Stimulated activated CD4-positive, alpha-beta T cell treated with anti-CD3 and anti-CD28 coated beads, TNF-alpha, amount 100 ng/mL, for 48 hours (primary cell): ENCODE data around the gene CFAP20DC.

ENCODE experiments used
- DNase-seq, 3 donors: peaks; one replicate each; pipeline ENCODE4 v3.0.0-alpha.2; 2020; ENCODE audit warnings: low read depth in 3 of 3

The CFAP20DC gene

DNA sequence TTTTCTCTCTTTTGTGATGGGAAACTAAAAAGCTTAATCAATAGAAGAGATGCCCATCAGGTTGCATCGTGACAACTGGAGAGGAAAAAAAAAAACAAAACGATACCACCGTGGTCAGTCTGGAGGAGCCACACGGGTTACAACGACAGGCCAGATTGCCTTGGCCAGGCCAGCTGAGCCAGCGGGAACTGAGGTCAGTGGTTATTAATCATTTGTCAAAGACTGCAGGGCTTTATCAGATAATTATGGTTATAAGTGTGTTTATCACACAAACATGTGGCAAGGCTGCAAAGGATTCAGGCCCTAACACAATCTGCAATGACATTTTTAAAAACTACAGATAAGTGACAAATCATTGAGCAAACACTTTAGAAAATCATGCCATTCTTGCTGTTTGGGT lies 248.3 kb downstream of the CFAP20DC start:
- DNase-seq: no peak

DNA sequence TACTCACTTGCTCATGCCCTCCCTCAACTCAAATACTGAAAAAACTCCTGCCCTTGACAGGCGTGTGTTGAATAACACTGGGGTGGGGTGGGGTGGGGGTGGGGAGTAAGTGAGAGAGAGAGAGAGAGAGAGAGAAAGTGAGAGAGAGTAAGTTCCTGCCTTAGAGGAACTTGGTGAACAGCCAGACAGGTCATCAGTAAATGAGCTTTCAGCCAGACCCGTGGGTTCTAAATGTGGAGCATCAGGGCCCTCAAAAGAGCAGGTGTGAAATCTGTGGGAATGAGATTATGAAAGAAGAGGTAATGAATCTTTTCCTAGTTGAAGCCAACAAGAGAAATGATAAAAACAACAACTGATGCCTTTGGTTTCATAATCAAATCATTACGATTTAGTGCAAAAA lies 248.9 kb downstream of the CFAP20DC start:
- no peak for DNase-seq

DNA sequence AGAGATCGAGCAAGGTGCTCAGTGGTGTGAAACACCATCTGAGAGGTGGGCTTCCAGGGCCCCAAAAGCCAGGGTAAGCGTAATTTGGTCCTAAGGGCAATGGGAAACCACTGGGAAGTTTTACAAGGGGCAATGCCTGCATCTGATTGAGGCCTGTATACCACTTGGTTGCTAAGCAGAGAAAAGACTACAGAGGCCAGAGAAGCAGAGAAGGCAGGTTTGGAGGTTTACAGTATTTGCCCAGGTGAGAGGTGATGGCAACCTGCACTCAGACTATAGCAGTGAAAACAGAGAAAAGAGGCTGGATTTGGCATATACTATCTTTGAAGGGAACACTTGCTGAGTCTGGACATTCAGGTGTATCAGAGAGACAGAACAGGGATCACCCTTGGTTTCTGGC lies 249.8 kb downstream of the CFAP20DC start:
- DNase-seq: no peak

DNA sequence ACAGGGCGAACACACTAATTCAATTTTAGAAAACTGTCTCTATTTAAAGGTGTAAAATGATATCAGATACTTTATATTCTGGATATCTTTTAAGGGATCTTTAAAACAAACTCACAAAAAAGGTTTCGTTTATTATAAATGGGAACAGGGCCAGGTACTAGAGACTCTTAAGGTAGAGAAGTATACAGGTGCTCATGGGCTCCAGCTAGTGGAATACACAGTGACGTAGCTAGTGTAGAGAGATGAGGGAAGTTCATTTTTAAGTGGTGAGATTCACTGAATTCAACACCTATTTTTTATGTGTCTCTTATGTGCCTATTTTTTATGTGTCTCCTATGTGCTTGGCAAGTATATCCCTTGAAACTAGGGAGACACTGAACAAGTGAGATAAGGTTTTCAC lies 250.6 kb downstream of the CFAP20DC start:
- no peak for DNase-seq

DNA sequence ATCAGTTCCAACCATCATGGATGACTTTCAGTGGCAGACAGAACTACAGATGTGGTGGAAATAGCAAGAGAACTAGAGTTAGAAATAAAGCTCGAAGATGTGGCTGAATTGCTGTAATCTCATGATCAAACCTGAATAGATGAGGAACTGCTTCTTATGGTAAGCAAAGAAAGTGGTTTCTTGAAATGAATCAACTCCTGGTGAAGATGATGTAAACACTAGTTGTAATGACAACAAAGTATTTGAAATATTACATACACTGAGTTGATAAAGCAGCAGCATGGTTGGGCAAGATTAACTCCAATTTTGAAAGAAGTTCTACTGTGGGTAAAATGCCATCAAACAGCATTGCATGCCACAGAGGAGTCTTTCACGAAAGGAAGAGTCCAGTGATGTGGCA lies 251.5 kb downstream of the CFAP20DC start:
- DNase-seq: no peak

DNA sequence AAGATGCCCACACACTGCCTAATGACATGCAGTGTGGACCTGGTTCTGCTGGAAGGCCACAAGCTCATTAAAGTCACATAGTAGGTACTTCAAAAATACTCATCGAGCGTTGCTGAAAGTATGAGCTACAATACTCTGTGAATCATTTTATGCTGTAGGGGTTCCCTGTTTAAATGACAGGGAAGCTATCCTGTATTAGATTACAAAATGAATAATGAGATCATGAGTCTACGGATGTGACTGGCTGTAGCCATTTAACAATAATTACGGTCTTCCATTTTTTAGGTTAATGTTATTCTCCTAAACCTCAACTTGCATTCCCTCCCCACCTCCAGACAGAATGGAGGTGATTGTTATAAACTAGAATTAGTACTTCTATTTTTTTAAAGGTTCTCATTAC lies 255.1 kb downstream of the CFAP20DC start:
- no peak for DNase-seq

DNA sequence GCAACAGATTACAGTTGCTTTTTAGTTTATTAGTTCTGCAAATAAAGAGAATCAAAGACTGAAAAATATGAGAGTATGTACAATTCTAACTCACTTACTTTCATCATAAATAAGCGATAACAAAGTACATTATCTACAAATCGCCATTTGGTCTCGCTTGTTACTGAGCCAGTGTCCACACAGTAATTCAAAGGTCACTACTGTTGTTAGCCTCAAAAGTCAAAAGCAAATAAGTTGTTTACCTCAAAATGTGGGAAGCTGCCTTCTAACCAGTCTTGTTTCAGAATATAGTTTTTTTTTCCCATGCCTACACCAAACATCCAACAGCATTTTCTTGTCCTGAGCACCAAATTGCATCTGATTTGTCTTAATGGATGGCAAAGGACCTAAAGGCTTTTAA lies 255.9 kb downstream of the CFAP20DC start:
- no peak for DNase-seq

DNA sequence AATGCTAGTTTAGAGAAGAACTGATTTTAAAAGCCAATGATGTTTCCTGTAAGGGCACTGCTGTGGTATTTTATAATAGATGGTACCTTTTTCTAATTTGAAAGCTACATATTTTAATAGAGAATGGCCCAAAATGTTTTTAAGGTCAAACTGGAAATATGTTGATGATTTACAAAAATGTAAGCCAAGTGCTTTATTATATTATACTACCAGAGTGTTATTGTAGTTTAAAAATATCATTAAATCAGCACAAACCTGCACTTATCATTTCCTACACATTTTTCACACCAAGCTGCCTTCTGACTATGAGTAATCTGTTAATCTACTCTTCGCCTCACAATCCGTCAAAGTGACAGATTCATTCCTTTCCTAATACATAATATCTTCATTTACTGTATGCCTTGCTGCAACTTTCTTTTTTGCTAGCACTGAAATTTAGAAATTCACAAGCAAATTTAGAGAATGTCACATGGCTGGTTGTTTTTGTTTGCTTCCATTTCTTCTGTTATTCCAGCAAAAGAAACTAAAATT lies 256.8 kb downstream of the CFAP20DC start:
- DNase-seq: no peak

DNA sequence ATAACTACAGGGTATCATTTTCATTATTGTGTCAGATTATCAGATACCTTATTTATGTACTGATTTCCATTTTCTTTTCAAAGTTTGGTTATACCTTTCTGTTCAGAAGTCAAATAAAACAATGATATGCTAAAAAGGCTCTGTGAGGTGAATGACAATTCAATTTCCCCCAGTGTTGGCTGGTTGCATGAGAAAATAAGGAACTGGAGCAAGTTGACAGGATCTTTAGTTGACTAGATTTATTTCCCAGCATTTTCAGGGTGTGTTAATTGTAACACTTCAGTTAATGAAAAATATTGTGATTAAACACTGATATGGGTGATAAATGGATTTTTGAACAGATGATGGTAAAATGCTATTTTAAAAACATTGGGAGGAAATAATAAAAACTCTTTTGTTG lies 260.4 kb downstream of the CFAP20DC start:
- DNase-seq: no peak

DNA sequence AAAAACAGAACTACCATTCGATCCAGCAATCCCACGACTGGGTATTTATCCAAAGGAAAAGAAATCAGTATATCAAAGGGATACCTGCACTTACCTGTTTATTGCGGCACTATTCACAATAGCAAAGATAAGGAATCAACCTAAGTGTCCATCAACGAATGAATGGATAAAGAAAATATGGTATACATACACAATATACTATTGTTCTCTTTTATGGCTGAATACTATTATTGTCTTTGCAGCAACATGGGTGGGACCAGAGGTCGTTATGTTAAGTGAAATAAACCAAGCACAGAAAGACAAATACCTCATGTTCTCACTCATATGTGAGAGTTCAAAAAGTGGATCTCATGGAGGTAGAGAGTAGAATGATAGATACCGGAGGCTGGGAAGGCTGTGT lies 264.9 kb downstream of the CFAP20DC start:
- DNase-seq: no peak

DNA sequence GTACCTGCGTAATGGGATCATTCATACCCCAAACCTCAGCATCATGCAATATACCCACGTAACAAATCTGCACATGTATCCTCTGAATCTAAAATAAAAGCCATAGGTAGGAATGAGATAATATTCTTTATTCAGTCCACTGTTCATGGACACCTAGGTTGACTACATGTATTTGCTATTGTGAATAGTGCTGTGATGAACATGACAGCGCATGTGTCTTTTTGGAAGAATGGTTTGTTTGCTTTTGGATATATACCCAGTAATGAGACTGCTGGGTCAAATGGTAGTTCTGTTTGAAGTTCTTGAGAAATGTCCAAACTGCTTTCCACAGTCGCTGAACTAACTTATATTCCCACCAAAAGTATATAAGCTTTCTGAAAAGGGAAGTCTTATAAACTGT lies 265.4 kb downstream of the CFAP20DC start:
- DNase-seq: no peak

DNA sequence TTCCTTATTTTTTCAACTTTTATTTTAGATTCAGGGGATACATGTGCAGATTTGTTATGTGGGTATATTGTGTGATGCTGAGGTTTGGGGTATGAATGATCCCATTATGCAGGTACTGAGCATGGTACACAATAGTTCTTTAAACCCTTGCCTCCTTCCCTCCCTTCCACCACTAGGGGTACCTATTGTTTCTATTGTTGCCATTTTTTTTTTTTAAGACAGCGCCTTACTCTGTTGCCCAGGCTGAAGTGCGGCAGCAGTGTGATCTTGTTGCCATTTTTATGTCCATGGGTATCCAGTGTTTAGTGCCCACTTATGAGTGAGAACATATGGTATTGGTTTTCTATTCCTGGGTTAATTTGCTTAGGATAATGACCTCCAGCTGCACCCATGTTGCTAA lies 266.0 kb downstream of the CFAP20DC start:
- DNase-seq: no peak

DNA sequence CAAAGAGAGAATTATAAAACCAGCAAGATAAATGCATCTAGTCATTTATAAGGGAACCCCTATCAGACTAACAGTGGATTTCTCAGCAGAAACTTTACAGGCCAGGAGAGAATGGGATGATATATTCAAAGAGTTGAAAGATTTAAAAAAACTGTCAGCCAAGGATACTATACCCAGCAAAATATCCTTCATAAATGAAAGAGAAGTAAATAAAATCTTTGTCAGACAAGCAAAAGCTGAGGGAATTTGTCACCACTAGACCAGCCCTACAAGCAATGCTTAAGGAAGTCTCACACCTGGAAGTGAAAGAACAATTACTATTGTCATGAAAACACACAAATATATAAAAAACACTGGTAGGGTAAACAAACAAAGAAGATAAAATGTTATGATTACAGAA lies 269.9 kb downstream of the CFAP20DC start:
- no peak for DNase-seq

DNA sequence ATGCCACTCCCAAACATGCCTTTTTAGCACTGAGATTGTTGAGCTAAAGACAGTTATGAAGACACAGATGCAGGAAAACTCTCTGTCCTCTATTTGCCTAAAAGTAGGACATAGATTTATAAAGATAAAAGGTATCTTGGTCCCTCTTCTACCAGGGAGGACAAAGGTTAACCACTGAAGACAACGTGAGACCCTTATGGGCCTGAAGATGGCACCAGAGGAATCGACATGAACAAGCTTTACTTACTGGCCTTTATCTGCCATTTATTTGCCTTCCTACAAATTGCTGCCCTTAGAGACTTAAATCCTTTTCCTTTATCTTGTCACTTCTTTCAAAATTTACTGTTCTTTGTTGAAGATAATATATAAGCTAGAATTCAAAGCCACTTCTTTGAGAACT lies 273.6 kb downstream of the CFAP20DC start:
- DNase-seq: no peak

DNA sequence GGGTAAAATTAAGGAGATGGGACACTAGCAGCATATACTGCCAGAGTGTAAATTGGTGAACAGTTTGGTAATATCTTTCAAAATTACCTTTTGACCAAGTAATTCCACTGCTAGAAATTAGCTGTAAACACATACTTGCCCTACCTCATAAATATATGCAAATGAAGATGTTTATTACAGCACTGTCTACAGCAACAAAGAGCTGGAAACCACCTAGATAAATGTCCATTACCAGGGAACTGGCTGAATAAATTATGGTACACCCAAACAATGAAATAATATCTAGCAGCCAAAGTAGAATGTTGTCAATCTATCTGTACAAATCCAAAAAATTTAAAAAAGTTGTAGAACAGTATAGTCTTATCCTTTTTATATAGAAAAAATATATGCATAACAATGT lies 277.4 kb downstream of the CFAP20DC start:
- no peak for DNase-seq

DNA sequence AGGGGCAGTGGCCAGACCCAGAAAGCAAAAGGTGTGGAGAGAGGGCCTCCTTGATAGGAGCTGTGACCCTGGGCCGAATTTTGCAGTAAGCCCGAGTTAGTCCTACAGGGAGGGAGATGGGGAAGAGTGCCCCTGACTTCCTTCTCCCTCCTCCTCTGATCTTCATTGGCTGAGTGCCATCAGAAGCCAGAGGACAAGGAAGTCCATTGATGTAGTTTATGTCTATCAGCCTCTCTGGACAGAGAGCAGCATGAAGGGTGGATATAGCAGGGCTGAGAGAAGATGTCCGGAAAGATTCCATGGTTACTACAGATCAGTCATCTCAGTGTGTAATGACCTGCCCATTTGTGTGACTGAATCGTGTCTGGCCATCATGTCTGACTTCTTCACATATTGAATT lies 280.8 kb downstream of the CFAP20DC start:
- DNase-seq: no peak

DNA sequence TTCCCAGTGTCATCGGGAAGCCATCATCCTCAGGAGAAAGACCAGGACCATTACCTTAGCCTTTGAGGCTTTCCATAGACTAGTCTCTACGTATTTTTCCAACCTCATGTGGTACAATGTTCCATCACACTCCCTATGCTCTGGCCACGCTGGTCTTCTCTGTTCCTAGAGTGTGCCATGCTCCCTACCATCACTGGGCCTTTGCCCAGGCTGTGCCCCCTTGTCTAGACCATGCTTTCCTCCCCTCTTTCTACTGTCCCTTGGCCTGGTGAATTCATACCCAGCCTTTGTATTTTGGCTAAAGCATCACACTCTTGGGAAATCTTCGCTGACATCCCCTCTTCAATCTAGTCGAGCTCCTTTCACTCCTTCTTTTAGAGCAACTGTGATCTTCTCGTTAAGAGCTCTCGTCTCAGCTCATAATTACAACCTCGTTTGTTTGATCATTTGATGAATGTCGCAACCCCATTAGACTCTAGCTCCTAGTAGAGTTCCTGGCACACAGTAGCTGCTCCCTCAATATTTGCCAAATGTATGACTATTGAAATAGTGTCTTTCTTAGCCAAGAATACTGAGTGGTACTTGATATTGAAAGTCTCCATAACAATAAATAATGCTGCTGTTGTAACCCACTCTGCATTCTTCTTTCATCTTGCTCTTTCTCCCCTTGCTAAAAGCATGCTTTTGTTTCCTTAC lies 283.1 kb downstream of the CFAP20DC start:
- no peak for DNase-seq

DNA sequence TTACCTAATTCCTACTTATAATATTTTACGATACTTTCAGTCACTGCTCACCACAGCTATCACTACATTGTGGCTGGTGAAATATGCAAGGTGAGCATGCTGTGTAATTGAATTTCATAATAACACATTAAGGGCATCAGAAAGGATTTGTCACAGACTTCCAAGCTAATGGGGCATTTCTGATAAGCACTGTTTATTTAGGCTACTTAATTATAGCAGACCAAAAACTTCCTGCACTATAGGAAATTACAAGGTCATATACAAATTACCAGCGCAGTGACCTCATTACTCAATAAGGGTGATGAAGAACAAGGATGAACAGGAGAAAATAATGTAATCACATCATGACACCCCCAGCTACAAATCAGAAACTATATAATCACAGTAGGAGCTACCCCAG lies 294.7 kb downstream of the CFAP20DC start:
- DNase-seq: no peak

DNA sequence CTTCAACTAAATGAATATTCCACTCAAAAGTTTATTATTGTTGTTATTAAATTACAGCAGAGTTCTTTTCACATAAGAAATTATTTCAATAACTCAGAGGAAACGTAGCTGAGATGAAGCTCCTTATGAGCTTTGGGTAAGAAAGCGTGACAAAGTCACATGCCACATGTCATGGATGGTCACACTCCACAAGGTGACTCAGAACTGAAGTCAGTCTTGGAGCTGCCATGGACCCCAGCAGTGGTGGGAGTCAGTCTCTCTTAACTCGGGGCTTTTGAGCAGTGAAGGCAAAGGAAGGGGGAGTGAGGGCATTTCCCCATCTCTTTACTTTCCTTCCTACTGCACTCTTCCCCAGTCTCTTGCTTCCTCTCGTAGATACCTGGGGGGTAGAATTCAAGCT lies 295.8 kb downstream of the CFAP20DC start:
- no peak for DNase-seq

DNA sequence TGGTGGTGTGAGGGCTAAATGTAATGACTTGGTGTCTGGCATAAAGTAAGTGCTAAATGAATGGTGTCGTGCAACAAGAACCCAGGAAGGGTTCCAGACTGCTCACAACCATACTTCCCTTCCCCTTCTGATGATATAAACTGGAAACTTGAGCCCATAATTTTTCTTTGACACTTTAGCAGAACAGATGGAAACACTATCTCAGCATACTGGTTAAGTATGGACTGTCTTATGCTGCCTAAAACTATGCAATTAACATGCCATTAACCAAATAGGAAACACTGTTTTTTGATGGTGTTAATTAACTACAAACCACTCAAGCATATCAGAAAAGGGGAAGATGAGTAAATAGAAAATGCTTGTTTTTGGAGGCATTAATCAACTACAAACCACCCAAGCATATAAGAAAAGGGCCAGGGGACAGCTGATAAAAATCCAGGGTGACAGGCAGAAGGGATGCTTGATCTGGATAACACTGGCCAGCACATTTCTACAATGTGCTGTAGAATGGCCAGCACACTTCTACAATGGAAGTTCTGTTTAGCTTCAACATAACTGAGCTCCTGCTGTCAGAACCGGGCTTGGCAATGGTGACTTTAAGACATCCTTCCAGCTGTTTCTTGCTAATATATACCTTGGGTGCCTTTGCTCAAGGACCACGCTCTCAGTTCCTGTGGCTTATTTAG lies 297.8 kb downstream of the CFAP20DC start:
- no peak for DNase-seq

DNA sequence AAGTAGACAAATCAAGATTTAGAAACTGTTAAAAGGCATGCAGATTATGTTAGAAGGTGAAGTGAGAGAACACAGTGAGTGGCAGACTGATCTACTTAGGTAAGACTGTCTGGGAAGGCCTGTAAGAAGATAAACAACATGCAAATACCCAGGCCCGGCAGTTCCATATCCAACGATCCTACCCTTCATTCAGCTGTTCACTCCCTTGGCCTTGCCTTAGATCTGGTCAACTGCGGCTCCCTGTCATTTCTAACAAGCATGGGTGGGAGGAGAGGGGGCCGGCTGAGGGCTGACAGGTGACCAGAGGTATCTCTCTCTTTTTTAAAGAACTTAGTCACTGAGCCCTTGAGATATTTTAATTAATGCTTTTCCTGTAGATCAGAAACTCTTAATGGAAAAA lies 298.6 kb downstream of the CFAP20DC start:
- DNase-seq: no peak

DNA sequence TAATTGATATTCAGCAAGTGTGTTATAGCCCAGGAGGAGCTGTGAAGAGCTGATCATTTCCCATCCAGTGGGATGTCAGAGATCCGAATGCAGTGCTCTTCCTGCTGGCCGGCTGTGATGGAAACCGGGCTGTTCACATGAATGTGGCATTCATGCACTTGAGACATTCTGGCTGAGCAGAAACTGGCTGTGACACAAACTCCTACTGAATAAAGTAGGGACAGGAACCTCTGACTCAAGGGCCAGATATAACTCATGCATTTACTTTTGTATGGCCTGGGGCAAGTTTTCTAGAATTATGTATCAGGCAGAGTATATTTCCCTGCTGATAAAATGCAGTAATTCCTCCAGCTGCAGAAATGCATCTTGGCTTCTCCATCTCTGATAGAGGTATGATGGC lies 299.9 kb downstream of the CFAP20DC start:
- no peak for DNase-seq

DNA sequence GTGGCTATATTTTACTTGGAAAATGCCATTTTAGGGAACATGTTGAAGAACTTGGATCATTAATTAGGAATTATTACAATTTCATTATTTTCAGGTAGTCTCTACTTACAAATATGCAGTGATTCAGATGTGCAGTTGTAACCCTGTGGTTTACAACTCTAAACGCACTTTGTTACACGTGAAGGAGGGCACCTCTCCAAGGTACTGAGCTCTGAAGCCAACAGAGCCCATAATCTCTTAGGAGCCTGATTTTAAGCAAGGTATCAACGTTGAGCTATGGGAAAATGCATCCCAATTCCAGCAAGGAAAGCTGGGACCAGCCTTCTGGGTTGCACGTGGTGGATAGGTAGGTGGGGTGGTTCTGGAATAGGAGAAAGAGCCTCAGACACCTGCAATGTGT lies 301.8 kb downstream of the CFAP20DC start:
- no peak for DNase-seq

DNA sequence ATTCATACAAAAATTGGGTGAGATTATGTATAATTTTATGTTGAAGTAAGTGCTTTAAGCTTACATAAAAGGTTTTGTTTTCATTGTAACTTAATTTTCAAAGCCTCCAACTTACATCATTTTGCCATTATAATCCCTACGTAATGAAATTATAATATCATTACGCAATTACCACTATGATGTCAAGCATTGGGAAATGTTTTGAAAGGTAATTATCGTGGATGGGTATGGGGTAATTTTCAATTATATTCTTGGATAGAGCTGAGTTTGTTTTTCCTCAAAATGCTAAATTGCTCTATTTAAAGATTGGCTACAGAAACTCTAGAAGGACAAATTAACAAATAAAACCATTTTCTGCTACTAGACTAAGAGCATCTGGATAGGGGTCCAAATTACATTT lies 303.1 kb downstream of the CFAP20DC start:
- no peak for DNase-seq
